Measurements from ENCODE around the gene CNTN6.

GRCh38 chr3:1269808-1270207 lies 177.0 kb downstream of the CNTN6 start:
- TF ChIP-seq, protein P1, sequence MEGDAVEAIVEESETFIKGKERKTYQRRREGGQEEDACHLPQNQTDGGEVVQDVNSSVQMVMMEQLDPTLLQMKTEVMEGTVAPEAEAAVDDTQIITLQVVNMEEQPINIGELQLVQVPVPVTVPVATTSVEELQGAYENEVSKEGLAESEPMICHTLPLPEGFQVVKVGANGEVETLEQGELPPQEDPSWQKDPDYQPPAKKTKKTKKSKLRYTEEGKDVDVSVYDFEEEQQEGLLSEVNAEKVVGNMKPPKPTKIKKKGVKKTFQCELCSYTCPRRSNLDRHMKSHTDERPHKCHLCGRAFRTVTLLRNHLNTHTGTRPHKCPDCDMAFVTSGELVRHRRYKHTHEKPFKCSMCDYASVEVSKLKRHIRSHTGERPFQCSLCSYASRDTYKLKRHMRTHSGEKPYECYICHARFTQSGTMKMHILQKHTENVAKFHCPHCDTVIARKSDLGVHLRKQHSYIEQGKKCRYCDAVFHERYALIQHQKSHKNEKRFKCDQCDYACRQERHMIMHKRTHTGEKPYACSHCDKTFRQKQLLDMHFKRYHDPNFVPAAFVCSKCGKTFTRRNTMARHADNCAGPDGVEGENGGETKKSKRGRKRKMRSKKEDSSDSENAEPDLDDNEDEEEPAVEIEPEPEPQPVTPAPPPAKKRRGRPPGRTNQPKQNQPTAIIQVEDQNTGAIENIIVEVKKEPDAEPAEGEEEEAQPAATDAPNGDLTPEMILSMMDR (IDR thresholded peaks at IDR 0.05): no peak
- TF ChIP-seq ZFX (IDR thresholded peaks at IDR 0.05; ENCODE audit: borderline replicate concordance): no peak
